Peyer's patch (tissue), 4 donors: ENCODE results near the gene RSBN1L.

Experiments used
- POLR2A ChIP-seq, 2 donors: fragments of 450-650 bp; IDR thresholded peaks; one replicate each; pipeline ENCODE4 v1.5.1; 2017; ENCODE audit warnings: antibody characterized with exemption in 2 of 2, mild to moderate bottlenecking in 2 of 2, moderate library complexity in 2 of 2
- TF ChIP-seq, protein P1 (sequence below), 6 experiments: fragments of 450-650 bp in 4 of 6; fragments of 200-600 bp in 2 of 6; sonication (generic) in 1 of 6; IDR thresholded peaks; one replicate each; pipeline ENCODE4 v1.5.1; 2017 to 2019; ENCODE audit warnings: antibody characterized with exemption in 6 of 6, mild to moderate bottlenecking in 3 of 6, moderate library complexity in 1 of 6

DNA sequence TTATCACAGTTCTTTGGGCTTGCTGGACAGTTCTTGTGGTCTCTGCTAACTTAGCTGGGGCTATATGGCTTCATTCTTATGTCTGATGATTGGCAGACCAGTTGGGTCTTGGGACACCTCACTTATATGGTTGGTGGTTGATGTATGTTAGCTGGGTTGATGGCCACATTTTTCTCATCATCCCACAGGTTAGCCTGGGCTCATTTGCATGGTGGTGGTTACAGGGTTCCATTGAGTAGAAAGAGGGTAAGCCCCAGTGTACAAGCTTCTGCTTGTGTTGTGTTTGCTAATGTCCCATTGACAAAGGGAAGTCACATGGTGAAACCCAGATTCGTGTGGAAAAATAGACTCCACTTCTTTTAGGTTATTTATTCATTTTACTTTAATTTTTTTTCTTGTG, 61.3 kb downstream of the RSBN1L start:
- TF ChIP-seq, protein P1, sequence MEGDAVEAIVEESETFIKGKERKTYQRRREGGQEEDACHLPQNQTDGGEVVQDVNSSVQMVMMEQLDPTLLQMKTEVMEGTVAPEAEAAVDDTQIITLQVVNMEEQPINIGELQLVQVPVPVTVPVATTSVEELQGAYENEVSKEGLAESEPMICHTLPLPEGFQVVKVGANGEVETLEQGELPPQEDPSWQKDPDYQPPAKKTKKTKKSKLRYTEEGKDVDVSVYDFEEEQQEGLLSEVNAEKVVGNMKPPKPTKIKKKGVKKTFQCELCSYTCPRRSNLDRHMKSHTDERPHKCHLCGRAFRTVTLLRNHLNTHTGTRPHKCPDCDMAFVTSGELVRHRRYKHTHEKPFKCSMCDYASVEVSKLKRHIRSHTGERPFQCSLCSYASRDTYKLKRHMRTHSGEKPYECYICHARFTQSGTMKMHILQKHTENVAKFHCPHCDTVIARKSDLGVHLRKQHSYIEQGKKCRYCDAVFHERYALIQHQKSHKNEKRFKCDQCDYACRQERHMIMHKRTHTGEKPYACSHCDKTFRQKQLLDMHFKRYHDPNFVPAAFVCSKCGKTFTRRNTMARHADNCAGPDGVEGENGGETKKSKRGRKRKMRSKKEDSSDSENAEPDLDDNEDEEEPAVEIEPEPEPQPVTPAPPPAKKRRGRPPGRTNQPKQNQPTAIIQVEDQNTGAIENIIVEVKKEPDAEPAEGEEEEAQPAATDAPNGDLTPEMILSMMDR (IDR thresholded peaks at IDR 0.05) = no peak
- TF ChIP-seq POLR2A (IDR thresholded peaks at IDR 0.05) = no peak
